ENCODE measurements around the gene TMEM44.
"Not testable (repeated sequence)": the region's sequence is repeated elsewhere in the genome, so short reads cannot be mapped to it uniquely, and the experiment has no call there.

TMEM44 gene

GRCh38 chr3:194640829-194641228, 7.6 kb upstream of the TMEM44 start:
- peak in 1 of 5 donors; percentile 18 for DNase-seq

DNA sequence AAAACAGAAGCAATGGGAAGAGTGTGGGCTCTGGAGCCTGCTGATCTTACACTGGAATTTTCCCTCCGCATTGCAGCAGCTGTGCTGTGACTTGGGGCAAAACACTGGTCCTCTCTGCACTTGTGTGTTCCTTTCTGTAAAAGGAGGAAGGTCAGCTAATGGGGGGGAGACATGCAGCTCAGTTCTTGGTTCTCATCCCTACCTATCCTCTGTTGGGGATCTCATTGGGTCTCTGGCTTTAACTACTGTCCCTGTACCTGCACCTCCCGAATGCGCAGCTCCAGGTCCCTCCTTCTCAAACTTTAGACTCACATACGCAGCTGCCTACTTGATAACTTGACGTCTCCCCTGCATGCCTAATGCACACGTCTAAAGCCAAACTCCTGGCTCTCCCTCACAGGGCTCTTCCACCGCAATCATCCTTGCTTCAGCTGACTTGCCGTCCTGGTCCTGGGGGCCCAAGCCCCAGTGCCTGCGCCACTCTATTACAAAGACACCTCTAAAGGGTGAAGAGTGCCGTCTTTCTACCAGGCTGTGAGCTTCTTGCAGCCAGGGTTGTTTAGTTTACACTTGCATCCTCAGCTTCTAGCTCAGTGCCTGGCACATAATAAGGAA, 5.9 kb upstream of the TMEM44 start:
- no peak for DNase-seq

GRCh38 chr3:194637541-194638400, 4.6 kb upstream of the TMEM44 start:
- no peak for DNase-seq

GRCh38 chr3:194637066-194637465, 3.8 kb upstream of the TMEM44 start:
- no peak for DNase-seq

DNA sequence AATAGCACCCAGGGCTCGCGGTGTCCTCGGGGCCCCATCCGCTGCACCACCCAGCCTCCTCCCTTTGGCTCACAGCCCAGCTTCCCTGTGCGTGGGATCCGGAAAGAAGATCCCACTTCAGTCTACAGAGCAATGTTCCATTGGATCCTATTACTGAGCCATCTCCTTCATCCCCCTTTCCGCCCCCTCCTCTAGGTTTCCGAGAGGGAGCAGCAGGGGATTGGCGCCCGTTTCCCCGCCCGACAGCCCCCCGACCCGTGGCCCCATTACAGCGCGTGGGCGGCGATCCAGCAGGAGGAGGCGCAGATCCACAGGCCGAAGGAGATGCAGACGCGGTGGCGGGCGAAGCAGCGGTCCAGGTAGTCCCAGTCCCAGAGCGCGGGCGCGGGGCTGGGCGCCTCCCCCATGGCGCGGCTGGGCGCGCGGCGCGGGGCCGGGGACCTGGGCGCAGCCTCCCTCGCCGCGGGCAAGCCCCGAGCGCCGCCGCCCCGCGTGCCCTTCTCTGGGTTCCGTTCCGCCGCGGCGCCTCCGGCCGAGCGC, 340 bp downstream of the TMEM44 start:
- DNase-seq = no peak

- no peak for DNase-seq
Measured at GRCh38 chr3:194632226-194632808, 902 bp downstream of the TMEM44 start.

GRCh38 chr3:194631696-194632095, 1.5 kb downstream of the TMEM44 start:
- DNase-seq = no peak

- not testable (repeated sequence) for DNase-seq
Measured at GRCh38 chr3:194630681-194631080, 2.5 kb downstream of the TMEM44 start.

DNA sequence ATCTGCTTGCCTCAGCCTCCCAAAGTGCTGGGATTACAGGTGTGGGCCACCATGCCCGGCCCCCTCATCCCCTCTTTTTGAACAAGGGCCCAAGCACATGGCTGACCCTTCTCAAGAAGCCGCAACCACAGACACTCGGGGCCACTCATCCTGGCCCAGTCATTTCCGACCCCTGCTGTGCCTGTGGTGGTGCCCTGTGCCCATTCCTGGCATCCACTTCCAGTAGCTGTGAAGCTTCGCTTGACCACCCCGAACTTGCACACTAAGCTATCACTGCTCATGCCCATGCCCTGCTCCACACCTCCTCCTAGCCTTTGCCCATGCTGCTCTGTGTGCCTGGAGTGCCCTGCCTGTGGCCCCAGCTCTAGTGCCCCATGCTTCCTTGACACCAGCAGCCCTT, 8.3 kb downstream of the TMEM44 start:
- DNase-seq = no peak

GRCh38 chr3:194623449-194624290, 9.5 kb downstream of the TMEM44 start:
- no peak for DNase-seq

- no peak for DNase-seq
Measured at GRCh38 chr3:194622621-194623340, 10.4 kb downstream of the TMEM44 start.

- DNase-seq = no peak
Measured at GRCh38 chr3:194621947-194622346, 11.3 kb downstream of the TMEM44 start.

- no peak for DNase-seq
Measured at GRCh38 chr3:194620196-194620595, 13.0 kb downstream of the TMEM44 start.

DNA sequence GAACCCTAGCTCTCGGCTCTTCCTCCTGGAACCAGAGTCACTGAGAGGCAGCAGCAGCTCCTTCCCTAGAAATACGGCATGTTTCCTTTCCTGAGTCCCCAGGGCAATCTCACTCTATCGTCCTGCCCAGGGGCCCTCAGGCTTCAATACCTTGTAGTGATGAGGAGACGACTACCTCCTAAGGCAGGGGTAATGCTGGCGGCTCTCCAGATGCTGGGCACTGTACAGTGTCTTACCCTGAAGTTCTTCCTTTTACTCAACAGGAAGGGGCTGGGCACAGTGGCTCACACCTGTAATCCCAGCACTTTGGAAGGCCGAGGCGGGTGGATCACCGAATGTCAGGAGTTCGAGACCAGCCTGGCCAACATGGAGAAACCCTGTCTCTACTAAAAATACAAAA, 13.5 kb downstream of the TMEM44 start:
- DNase-seq = no peak

GRCh38 chr3:194618858-194619608, 14.2 kb downstream of the TMEM44 start:
- DNase-seq = no peak

DNA sequence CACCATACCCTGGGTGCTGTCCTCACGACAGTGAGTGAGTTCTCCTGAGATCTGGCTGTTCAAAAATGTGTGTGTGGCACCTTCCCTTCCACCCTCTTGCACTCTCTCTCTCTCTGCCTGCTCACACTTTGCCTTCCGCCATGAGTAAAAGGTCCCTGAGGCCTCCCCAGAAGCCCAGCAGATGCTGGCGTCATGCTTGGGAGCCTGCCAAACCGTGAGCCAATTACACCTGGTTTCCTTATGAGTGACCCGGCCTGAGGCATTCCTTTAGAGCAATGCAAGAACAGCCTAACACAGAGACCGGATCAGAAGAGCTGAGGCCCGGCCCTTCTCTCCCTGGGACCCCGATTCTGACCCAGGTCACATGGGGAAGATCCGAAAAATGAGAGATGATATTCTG, 15.4 kb downstream of the TMEM44 start:
- DNase-seq = no peak

GRCh38 chr3:194617143-194617671, 16.0 kb downstream of the TMEM44 start:
- no peak for DNase-seq

DNA sequence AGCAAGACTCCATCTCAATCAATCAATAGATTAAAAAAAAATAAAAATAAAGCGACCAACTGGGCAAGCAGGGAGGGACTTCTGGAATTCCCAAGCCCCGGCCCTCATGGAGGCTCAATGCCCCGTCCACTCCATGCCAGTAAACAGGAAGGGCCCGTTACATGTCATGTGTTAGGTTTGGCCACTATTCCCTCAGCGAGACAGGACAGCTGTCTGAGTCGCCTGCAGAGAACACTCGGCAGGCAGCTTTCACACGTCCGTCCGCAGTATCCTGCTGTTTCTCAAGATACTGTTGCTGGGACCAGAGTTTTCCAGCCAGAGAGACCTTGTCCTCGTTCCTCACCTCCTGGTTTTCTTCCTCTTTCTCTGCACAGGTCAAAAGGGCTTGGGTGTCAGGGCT, 18.0 kb downstream of the TMEM44 start:
- no peak for DNase-seq

- no peak for DNase-seq
Measured at GRCh38 chr3:194612221-194612620, 21.0 kb downstream of the TMEM44 start.

DNA sequence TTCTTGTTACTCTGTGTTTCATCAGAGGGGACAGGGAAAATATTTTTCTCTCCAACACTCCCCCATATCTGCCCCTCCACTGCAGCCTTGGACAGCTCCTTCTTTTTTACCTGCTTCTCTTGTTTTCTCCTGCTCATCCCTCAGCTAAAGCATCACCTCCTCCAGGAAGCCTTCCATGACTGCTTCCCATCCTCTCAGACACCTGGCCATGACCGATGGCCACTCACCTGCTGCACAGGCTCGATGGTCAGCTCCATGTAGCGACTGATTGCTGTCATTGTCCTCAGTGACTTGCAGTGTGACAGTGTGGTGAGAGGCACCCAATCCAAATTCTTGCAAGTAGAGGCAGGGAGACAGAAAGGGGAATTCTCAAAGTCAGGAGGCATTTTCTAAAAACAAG, 22.5 kb downstream of the TMEM44 start:
- DNase-seq = no peak

DNA sequence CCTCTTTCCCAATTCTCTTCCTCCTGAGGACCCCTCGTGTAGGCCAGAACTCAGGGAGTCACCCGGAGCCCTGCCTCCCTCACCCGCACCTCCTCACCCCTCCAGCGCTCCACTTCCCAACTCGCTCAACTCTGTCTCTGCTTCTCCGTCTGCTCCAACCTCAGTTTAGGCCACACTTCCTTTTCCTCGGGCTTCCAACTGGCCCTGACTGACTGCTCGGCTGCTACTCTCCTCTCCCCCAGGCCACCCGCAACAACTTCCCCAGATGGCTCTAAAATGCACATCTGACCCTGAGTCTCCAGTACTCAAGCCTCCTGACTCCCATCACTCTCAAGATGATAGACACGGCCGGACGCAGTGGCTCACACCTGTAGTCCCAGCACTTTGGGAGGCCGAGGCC, 23.6 kb downstream of the TMEM44 start:
- DNase-seq = no peak

Data from T-helper 1 cell (primary cell).